Astrocyte of the spinal cord (primary cell): ENCODE results near the gene RPL22.

Experiments used
- DNase-seq: peaks from one replicate; pipeline ENCODE4 v3.0.0; 2011; ENCODE audit warnings: low read depth, low spot score
- H3K4me3 ChIP-seq: 2 replicates; pipeline ENCODE4 v1.5.1; 2011; ENCODE audit warnings: low read depth, mild to moderate bottlenecking, low read length, moderate library complexity
- CTCF ChIP-seq: IDR thresholded peaks from 2 replicates; pipeline ENCODE4 v1.5.1; 2012; ENCODE audit warnings: low read depth, mild to moderate bottlenecking, low read length, inconsistent platforms
- in situ Hi-C: cut with HindIII; loops from 2 replicates; pipeline ENCODE4 v1.10.0; 2017; ENCODE audit warnings: low sequenced_read_pairs

The RPL22 gene

DNA sequence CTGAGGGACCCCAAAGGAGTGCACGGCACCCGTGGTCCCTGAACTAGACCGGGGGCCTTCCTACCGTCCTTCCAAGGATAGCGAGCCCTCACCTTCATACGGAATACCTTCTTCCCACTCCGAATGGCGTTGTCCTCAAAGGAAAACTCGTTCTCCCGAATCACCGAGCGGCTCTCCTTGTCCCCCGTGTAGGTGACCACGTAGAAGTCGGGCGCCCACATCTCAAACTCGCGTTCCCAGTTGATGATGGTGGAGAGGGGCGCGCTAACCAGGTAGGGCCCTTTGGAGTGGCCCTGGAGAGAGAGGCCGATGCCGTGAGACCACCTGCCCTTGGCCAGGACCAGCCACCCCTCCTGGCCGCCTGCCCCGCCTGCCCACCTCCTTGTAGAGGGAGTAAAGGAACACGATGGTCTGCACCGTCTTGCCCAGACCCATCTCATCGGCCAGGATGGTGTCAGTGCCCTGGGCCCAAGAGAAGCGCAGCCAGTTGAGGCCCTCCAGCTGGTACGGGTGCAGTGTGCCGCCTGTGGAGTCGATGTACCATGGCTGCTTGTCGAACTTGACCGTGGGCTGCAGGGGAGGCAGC, 57.3 kb downstream of the RPL22 start:
- in situ Hi-C loops, result no loop called here
- TF ChIP-seq CTCF, result no peak
- no peak overlapping the region for H3K4me3 ChIP-seq
- DNase-seq, result no peak

- in situ Hi-C loops, result no loop called here
- no peak for DNase-seq
- H3K4me3 ChIP-seq, result no peak overlapping the region
- TF ChIP-seq CTCF, result no peak
Observed at GRCh38 chr1:6141592-6141991, 57.8 kb downstream of the RPL22 start.

DNA sequence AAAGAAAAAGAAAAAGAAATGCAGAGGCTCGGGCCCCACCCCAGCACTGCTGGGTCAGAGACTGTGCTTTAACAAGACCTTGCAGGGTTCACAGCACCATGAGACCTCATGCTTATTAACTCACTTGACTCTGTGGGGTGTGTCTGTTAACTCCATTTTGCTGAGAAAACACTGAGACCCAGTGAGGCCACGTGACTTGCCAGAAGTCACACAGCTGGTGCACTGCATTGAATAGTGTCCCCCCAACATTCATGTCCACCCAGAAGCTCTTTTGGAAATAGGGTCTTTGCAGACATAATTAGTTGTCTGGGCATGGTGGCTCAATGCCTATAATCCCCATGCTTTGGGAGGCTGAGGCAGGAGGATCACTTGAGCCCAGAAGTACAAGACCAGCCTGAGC, 59.0 kb downstream of the RPL22 start:
- DNase-seq, result no peak
- in situ Hi-C loops, result no loop called here
- TF ChIP-seq CTCF, result no peak
- H3K4me3 ChIP-seq, result no peak overlapping the region

DNA sequence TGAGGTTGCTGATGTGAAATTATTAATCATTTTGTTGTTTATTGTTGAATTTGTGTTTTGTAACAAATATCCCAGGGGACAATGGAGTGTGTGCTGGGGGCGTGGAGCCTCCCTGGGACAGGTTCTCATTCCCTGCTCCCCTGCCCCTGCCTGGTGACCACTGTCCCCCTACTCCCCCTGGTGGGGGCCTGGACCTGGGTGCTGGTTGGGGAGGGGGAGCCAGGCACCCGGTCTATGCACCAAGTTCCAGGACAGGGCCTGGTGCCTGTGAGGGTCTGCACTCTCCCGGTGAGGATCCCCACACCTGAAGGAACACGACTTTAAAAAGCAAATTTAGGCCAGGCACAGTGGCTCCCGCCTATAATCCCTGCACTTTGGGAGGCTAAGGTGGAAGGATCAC, 61.6 kb downstream of the RPL22 start:
- no peak for DNase-seq
- in situ Hi-C loops, result no loop called here
- no peak for TF ChIP-seq CTCF
- no peak overlapping the region for H3K4me3 ChIP-seq

DNA sequence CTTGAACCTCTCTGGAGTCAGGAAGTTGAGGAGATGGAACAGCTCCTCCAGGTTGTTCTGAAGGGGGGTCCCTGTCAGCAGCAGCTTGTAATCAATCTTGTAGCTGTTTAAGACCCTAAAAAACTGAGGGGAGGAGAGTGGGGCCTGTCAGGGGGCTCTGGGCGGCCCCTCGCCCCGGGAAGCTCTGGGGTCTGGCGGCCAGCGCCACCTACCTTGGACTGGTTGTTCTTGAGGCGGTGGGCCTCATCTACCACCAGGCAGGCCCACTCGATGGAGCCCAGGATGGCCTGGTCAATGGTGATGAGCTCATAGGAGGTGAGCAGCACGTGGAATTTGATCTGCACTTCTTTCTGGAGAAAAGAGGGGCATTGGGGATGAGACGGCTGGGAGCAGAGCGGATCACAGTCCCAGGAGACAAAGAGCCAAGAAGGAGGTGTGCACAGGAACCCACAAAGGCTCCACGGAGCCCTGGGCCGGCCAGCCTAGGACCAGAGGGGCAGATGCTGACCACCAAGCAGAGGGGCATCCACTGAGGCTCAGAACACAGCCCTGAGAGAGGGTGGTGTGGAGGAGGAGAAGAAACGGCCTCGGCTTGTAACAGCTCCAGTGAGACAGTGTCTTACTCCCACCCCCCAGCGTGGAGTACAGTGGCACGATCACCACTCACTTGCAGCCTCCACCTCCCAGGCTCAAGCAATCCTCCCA, 62.7 kb downstream of the RPL22 start:
- no peak for TF ChIP-seq CTCF
- no peak for DNase-seq
- in situ Hi-C loops, result no loop called here
- no peak overlapping the region for H3K4me3 ChIP-seq
